ENCODE results near the gene KRTAP27-1. TPM values are rescaled to one million over a fixed set of nuclear protein-coding genes. Genes with fewer than 3 reads are reported as not detected.
A peak's percentile ranks its signal among the peaks of the same experiment; 100 is the strongest.

The KRTAP27-1 gene
- total and polyA plus RNA-seq, 2 experiments from 2014 or later: not detected

GRCh38 chr21:30351534-30351933 lies 14.0 kb upstream of the KRTAP27-1 start:
- no peak for DNase-seq (ENCODE audit: low read depth in 1 of 2, low spot score in 1 of 2)
- Histone ChIP-seq H3K27ac (no peak overlapping the region), H3K4me3 (no peak overlapping the region), H3K36me3 (no peaks in the 10 kb centered on the region), H3K4me1 (ENCODE audit: low read depth) (peaks cover 10% of the 10 kb centered on the region), H3K27me3 (no peaks in the 10 kb centered on the region), H3K9me3 (ENCODE audit: low read depth) (no peaks in the 10 kb centered on the region)
- TF ChIP-seq CTCF (IDR thresholded peaks at IDR 0.05; ENCODE audit: low read depth, low read length): no peak

- no peak overlapping the region for H3K4me3 ChIP-seq
- no peaks in the 10 kb centered on the region for H3K27me3 ChIP-seq
- DNase-seq (ENCODE audit: low read depth in 1 of 2, low spot score in 1 of 2): no peak
- H3K4me1 ChIP-seq (ENCODE audit: low read depth): peaks cover 10% of the 10 kb centered on the region
- H3K9me3 ChIP-seq (ENCODE audit: low read depth): no peaks in the 10 kb centered on the region
- H3K36me3 ChIP-seq: no peaks in the 10 kb centered on the region
- TF ChIP-seq CTCF (IDR thresholded peaks at IDR 0.05; ENCODE audit: low read depth, low read length): no peak
- H3K27ac ChIP-seq: no peak overlapping the region
Observed at GRCh38 chr21:30349572-30349971, 12.1 kb upstream of the KRTAP27-1 start.

GRCh38 chr21:30348506-30348905 lies 11.0 kb upstream of the KRTAP27-1 start, which contains the start of gene KRTAP23-1:
Gene KRTAP23-1, minus strand, starts transcription at chr21:30348606. Its CDS starts 0 bp downstream, at chr21:30348606.
- no peak for DNase-seq (ENCODE audit: low read depth in 1 of 2, low spot score in 1 of 2)
- no peak for TF ChIP-seq CTCF (IDR thresholded peaks at IDR 0.05; ENCODE audit: low read depth, low read length)
- Histone ChIP-seq H3K4me1 (ENCODE audit: low read depth) (peaks cover 10% of the 10 kb centered on the region), H3K27me3 (no peaks in the 10 kb centered on the region), H3K36me3 (no peaks in the 10 kb centered on the region), H3K9me3 (ENCODE audit: low read depth) (no peaks in the 10 kb centered on the region), H3K27ac (peak within 1 kb of the TSS; percentile 60), H3K4me3 (no peak within 1 kb of the TSS)

- Histone ChIP-seq H3K4me3 (no peak overlapping the region), H3K9me3 (ENCODE audit: low read depth) (no peaks in the 10 kb centered on the region), H3K27ac (no peak overlapping the region), H3K4me1 (ENCODE audit: low read depth) (peaks cover 9% of the 10 kb centered on the region), H3K27me3 (no peaks in the 10 kb centered on the region), H3K36me3 (no peaks in the 10 kb centered on the region)
- TF ChIP-seq CTCF (IDR thresholded peaks at IDR 0.05; ENCODE audit: low read depth, low read length): no peak
- DNase-seq (ENCODE audit: low read depth in 1 of 2, low spot score in 1 of 2): no peak
Observed at GRCh38 chr21:30345014-30345413, 7.5 kb upstream of the KRTAP27-1 start.

- H3K36me3 ChIP-seq: no peaks in the 10 kb centered on the region
- H3K4me3 ChIP-seq: no peak overlapping the region
- H3K9me3 ChIP-seq (ENCODE audit: low read depth): no peaks in the 10 kb centered on the region
- no peaks in the 10 kb centered on the region for H3K27me3 ChIP-seq
- TF ChIP-seq CTCF (IDR thresholded peaks at IDR 0.05; ENCODE audit: low read depth, low read length): peak; percentile 69
- H3K27ac ChIP-seq: no peak overlapping the region
- H3K4me1 ChIP-seq (ENCODE audit: low read depth): no peaks in the 10 kb centered on the region
- peak; percentile 54 to 65 for DNase-seq (ENCODE audit: low read depth in 1 of 2, low spot score in 1 of 2)
Observed at GRCh38 chr21:30340714-30341573, 3.5 kb upstream of the KRTAP27-1 start.
